ENCODE results near the gene UGT2B7. TPM values are rescaled to one million over a fixed set of nuclear protein-coding genes. Genes with fewer than 3 reads are reported as not detected.

Gene UGT2B7
- total and polyA plus RNA-seq, 10 of the 15 experiments (the other 5 are each of a cell fraction or from before 2014, with no cell fraction given) = 0.73 to 2.9 (median 1.2) TPM

DNA sequence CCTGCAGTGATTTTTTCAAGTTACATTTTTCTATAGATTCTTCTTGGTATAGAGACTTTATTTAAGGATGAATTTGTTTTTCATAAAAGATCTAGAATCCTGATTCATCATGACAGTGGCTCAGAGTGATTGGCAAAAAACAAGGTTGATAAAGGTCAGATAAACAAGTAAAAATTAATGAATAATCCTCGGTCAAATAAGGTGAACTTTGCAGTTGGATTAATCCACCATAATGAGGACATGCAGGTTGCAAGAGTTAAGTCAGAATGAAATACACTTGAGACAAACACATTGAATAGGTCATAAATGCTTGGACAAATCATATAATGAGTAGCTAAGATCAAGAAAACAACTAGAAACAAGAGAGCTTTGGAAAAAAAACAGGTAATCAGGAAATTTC is 22.9 kb upstream of the UGT2B7 start:
- no TSS peak for BruUV-seq (replicated peaks)
- H3K27ac ChIP-seq (ENCODE audit: control insufficient read depth, insufficient read depth) = no peak overlapping the region
- H4K20me1 ChIP-seq (ENCODE audit: control insufficient read depth, insufficient read depth) = no peaks in the 10 kb centered on the region
- ChIA-PET SMC1A (ENCODE audit: uncharacterized antibody, unreplicated experiment) (interaction anchor here (1.0 to 3.4 kb wide), 3 partner anchors 10 to 73 kb away, joined by 3 to 27 read pairs (median 3); no protein-coding TSS in a partner anchor), POLR2A (no interaction called here), CTCF (interaction anchor here (0.6 to 1.0 kb wide), 2 partner anchors 9 to 24 kb away, joined by 3 to 4 read pairs; no protein-coding TSS in a partner anchor), RAD21 (ENCODE audit: unreplicated experiment) (interaction anchor here (0.5 kb wide), 1 partner anchor 51 kb away, joined by 3 read pairs; no protein-coding TSS in a partner anchor)
- H3K9ac ChIP-seq (ENCODE audit: control insufficient read depth, insufficient read depth, low read length) = no peak overlapping the region
- no peak overlapping the region for H3K4me2 ChIP-seq (ENCODE audit: control insufficient read depth, insufficient read depth)
- no peak for FAIRE-seq
- no peak overlapping the region for H3K4me3 ChIP-seq
- H3K27me3 ChIP-seq (replicated peaks in 1 of 2; ENCODE audit: control insufficient read depth in 2 of 2, insufficient read depth in 2 of 2, low read length in 1 of 2) = no peaks in the 10 kb centered on the region
- H3K9me3 ChIP-seq (replicated peaks; ENCODE audit: control insufficient read depth, insufficient read depth, low read length) = no peaks in the 10 kb centered on the region
- intact Hi-C loops (cut with micrococcal nuclease; ENCODE audit: unreplicated experiment) (no loop called here), in situ Hi-C loops (cut with MboI) (loop anchor here (25.0 kb wide), 1 partner anchor 1614 kb away; the partner anchor contains the start of gene UTP3)
- no peaks in the 10 kb centered on the region for H3K36me3 ChIP-seq (ENCODE audit: control insufficient read depth in 2 of 2, insufficient read depth in 2 of 2, low read length in 1 of 2)
- H2AFZ ChIP-seq (ENCODE audit: control insufficient read depth, low read depth, low read length) = no peak overlapping the region
- 0% methylated on average over 1 of the region's 1 CpG for WGBS (ENCODE audit: insufficient coverage, insufficient replicate concordance, low lambda C conversion rate, missing lambda C conversion rate)
- no peak for TF ChIP-seq BHLHE40 (IDR thresholded peaks at IDR 0.05; ENCODE audit: borderline replicate concordance in 1 of 2, low read depth in 2 of 2, low read length in 1 of 2)
- TF ChIP-seq, protein P1, sequence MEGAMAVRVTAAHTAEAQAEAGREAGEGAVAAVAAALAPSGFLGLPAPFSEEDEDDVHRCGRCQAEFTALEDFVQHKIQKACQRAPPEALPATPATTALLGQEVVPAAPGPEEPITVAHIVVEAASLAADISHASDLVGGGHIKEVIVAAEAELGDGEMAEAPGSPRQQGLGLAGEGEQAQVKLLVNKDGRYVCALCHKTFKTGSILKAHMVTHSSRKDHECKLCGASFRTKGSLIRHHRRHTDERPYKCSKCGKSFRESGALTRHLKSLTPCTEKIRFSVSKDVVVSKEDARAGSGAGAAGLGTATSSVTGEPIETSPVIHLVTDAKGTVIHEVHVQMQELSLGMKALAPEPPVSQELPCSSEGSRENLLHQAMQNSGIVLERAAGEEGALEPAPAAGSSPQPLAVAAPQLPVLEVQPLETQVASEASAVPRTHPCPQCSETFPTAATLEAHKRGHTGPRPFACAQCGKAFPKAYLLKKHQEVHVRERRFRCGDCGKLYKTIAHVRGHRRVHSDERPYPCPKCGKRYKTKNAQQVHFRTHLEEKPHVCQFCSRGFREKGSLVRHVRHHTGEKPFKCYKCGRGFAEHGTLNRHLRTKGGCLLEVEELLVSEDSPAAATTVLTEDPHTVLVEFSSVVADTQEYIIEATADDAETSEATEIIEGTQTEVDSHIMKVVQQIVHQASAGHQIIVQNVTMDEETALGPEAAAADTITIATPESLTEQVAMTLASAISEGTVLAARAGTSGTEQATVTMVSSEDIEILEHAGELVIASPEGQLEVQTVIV (IDR thresholded peaks at IDR 0.05; ENCODE audit: borderline replicate concordance, partially characterized antibody) = no peak
- TF ChIP-seq FOXM1 (IDR thresholded peaks at IDR 0.05; ENCODE audit: low read depth, low read length) = no peak
- TF ChIP-seq IRF4 (IDR thresholded peaks at IDR 0.05; ENCODE audit: low read depth, low read length) = no peak
- TF ChIP-seq JUND (IDR thresholded peaks at IDR 0.05; ENCODE audit: low read depth, low read length) = no peak
- TF ChIP-seq MXI1 (IDR thresholded peaks at IDR 0.05; ENCODE audit: low read depth, low read length) = no peak
- TF ChIP-seq, protein P2, sequence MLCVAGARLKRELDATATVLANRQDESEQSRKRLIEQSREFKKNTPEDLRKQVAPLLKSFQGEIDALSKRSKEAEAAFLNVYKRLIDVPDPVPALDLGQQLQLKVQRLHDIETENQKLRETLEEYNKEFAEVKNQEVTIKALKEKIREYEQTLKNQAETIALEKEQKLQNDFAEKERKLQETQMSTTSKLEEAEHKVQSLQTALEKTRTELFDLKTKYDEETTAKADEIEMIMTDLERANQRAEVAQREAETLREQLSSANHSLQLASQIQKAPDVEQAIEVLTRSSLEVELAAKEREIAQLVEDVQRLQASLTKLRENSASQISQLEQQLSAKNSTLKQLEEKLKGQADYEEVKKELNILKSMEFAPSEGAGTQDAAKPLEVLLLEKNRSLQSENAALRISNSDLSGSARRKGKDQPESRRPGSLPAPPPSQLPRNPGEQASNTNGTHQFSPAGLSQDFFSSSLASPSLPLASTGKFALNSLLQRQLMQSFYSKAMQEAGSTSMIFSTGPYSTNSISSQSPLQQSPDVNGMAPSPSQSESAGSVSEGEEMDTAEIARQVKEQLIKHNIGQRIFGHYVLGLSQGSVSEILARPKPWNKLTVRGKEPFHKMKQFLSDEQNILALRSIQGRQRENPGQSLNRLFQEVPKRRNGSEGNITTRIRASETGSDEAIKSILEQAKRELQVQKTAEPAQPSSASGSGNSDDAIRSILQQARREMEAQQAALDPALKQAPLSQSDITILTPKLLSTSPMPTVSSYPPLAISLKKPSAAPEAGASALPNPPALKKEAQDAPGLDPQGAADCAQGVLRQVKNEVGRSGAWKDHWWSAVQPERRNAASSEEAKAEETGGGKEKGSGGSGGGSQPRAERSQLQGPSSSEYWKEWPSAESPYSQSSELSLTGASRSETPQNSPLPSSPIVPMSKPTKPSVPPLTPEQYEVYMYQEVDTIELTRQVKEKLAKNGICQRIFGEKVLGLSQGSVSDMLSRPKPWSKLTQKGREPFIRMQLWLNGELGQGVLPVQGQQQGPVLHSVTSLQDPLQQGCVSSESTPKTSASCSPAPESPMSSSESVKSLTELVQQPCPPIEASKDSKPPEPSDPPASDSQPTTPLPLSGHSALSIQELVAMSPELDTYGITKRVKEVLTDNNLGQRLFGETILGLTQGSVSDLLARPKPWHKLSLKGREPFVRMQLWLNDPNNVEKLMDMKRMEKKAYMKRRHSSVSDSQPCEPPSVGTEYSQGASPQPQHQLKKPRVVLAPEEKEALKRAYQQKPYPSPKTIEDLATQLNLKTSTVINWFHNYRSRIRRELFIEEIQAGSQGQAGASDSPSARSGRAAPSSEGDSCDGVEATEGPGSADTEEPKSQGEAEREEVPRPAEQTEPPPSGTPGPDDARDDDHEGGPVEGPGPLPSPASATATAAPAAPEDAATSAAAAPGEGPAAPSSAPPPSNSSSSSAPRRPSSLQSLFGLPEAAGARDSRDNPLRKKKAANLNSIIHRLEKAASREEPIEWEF (IDR thresholded peaks at IDR 0.05; ENCODE audit: insufficient replicate concordance, low read depth, low read length) = no peak
- no peak for TF ChIP-seq NFYA (IDR thresholded peaks at IDR 0.05; ENCODE audit: borderline replicate concordance, low read depth, low read length)
- no peak for TF ChIP-seq ZNF207 (IDR thresholded peaks at IDR 0.05; ENCODE audit: borderline replicate concordance)
- no peak for TF ChIP-seq CREB1 (IDR thresholded peaks at IDR 0.05; ENCODE audit: low read depth)
- TF ChIP-seq PML (IDR thresholded peaks at IDR 0.05; ENCODE audit: low read length) = no peak
- no peak for TF ChIP-seq SREBF1 (IDR thresholded peaks at IDR 0.05; ENCODE audit: low read length)
- no peak for TF ChIP-seq EED (IDR thresholded peaks at IDR 0.05; ENCODE audit: low read depth)
- TF ChIP-seq CBFB (IDR thresholded peaks at IDR 0.05; ENCODE audit: low read depth) = no peak
- no peaks in the 10 kb centered on the region for H3K4me1 ChIP-seq (ENCODE audit: control insufficient read depth, insufficient read depth, low read length)
- ATAC-seq = no peak
- H3K79me2 ChIP-seq (ENCODE audit: control insufficient read depth, insufficient read depth, low read length) = no peaks in the 10 kb centered on the region
- no peak for DNase-seq (ENCODE audit: low read depth, low spot score)
